ENCODE results near the gene PRKCA.

PRKCA gene

DNA sequence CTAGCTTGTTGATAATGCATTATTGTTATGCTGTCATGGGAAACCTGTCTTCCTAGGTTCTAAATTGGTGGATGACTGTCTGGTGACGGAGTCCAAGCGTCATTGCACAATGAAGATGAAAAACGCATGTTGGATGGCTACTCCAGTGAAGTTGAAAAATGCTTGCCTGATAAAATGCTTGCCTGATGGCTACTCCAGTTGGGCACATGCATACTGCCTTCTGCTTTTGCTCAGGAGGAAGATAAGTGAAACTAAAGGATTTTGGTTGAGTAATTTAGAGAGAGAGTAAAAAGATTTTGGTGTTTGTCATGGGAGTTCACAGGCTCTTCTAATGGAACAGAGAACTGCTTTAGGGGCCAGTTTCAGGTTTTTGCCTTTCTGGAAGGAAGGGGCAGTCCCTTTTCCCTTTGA lies 118.6 kb downstream of the PRKCA start:
- FAIRE-seq: no peak

DNA sequence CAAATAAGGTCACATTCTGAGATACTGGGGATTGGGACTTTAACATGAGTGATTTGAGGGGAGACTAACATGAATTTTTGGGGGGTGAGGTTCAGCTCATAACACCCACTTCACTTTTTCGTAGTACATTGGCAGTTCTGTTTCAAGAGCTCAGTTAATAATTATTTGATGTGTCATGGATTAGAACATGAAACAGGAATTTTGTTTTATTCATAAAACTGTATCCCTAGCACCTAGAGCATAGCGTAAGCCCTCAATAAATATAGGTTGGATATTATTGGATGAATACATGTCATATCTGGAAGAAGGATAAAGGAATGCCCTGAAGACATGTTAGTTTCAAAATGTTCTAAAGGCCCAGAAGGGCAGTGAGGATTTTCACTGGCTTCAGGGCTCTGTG lies 119.8 kb downstream of the PRKCA start:
- FAIRE-seq: no peak

DNA sequence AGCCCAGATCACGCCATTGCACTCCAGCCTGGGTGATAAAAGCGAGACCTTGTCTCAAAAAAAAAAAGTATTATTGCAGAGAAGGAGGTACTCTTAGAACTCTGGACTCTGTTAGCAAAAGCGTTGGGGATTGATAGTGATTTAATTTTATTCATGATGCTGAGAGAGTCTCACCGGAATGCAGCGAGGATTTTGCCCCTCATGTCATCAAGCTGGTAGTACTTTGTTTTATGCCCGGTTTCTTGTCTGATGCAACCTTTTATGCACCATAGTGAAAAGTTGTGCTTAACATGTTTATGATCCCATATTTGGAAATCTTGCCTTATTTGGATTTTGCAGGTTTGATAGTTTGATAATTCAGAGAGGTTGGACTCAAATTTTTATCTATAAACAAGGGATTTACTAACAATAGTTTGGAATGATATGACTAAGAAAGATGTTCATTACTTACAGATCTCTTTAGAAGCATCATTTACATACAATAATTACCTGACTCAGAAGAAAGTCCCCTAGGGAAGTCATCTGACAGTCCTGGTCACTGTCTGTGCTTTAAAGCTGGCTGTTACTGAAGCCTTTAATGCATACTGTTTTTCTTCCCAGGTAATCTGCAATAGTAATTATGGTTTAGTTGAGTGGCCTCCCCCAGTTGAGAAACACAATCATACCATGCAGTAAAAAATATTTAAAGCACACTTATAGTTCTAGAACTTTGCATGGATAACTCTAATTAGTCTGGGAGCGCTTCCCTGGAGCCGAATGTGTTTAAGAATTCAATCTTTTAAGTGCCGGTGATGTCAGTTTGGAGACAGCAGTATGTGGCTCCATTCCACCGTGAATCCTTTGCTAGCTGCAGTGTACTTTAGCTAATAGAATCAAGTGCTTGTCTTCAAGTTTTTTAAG lies 120.9 kb downstream of the PRKCA start:
- no peak for FAIRE-seq

DNA sequence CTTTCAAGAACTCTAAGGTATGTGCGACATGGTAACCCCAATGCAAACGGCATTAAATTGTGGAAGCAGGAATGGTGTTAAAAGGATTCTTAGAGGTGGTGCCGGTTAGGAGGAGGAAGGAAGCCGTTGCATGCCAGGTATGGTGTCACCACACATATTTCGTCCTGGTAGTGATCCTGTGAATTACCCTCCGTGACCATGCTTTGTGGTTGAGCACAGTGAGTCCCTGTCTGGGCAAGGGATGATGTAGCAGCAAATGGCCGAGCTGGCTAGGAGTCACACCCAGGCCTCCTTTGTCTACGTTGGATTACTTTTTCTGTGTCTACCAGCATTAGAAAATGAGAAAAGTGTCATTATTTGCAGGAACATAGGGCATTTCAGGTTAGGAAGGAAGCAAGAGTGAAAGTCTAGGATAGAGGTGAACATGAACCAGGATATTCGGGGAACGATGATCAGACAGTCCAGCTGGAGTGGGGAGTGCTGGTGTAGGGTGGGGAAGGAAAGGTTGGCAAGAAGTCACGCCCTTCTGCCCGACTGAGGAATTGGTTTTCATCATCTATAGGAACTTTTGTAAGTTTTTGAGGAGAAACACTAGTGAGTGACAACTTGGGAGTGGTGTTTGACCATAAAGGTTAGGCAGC lies 123.5 kb downstream of the PRKCA start:
- FAIRE-seq: no peak

DNA sequence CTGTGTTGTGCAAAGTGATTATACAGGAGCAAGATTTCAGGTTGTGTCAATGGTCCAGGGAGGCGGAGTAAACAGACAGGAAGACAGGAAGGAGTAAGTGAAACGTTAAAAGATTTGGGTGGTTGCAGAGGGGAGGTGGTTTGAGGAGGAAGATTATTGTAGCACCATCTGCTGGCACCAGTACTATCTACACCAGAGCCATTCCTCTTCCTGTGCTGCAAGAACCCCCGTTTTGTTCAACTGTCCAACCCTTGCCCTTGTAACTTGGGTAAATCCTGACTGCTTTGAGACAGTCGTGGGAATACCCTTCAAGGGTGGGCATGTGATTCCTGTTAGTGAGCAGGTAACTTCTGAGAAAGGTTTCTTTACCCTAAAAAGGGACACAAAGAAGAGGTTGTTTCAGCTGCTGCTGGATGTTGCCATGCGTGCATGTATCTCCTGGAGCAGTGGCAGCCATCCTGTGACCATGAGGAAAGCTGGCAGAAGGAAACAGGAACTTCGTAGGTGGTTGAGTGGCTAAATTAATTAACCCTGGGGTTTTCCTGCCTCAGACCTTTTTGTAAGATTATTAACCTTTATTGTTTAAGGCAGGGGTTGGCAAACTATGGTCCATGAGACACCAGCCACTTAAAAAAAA lies 124.1 kb downstream of the PRKCA start:
- FAIRE-seq: no peak

DNA sequence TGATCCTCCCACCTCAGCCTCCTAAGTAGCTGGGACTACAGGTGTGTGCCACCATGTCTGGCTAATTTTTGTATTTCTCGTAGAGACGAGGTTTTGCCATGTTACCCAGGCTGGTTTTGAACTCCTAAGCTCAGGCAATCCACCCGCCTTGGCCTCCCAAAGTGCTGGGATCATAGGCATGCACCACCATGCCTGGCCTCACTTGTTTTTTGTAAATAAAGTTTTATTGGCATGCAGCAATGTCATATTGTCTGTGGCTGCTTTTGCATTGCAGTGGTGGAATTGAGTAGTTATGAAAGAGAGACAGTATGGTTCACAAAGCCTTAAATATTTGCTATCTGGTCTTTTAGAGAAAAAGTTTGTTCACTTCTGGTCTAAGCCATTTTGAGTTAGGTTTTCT lies 124.7 kb downstream of the PRKCA start:
- no peak for FAIRE-seq

DNA sequence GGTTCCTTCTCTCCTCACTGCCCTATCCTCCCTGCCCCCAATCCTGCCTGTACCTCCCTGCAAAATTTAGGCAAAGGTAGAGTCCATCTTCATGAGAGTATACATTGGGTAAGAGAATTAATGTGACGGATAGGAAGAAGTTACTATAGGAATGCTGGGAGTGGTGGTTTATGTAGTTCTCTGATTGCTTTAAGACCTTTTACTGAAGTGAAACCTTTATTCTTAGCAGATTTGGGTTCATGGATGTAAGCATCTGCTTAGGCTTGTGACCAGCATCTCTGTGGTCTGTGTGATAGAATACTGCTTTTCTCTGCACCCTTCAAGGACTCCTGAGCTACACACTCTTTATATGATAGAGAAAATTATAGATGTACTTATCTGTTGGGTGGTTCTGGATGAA lies 127.3 kb downstream of the PRKCA start:
- no peak for FAIRE-seq

DNA sequence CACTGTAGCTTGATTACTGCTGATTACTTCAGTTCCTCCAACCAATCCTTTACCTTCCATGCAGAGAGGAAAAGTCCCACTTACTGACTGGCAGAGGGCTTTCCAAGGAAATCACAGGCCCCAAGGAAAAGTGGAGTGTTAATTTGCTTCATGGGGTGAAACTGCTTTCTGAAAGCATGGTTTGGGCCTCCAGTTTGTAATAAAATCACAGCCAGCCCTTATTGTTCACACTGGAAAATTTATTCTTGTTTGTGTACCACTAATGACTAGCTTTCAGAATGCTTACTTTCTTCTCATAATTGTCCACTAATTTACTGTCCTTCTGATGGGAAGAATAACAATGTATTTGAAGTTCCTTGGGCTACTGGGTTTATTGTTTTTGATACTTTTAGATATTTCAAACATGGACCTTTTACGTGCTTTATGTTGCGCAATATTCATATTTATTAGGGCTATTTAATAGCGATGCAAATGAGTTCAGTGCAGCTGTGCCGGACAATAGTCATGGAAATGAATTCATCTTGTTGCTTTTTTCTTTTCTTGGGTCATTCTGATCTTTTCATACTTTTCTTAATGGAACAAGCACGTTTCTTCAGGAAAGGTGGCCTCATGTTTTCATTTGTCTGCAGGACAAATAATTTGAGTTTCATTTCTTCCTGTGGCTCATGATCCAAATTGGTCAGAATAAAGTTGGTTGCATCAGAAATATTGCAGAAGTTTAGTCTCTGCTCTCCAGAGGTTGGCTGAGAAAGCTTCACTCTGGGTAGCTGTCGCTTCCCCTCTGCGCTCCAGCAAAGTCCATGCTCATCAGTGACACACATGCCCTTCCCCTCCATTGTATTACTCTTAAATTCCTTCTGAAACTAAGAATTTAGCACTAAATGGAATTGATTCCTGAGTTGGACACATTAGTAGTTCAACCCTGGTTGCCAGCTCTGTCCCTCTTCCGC lies 128.7 kb downstream of the PRKCA start:
- no peak for FAIRE-seq

DNA sequence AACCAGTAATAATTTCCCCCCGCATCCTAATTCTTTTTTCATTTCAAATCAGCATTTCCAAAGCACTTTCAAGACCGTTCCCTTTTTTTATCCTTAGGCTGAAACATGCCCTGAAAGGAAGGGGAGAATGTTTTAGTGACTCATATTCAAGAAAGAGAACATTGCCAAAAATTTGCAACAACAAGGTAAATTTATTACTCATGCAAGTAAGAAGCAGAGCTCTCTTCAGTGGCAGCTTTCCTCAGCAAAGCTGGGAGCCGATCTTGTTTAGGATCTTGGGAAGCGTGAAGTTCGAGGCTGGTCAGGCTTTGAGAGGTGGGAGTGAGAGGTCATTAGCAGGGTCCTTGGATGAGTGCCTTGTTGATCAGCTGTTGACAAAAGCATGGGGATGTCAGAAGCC lies 129.5 kb downstream of the PRKCA start:
- no peak for FAIRE-seq

DNA sequence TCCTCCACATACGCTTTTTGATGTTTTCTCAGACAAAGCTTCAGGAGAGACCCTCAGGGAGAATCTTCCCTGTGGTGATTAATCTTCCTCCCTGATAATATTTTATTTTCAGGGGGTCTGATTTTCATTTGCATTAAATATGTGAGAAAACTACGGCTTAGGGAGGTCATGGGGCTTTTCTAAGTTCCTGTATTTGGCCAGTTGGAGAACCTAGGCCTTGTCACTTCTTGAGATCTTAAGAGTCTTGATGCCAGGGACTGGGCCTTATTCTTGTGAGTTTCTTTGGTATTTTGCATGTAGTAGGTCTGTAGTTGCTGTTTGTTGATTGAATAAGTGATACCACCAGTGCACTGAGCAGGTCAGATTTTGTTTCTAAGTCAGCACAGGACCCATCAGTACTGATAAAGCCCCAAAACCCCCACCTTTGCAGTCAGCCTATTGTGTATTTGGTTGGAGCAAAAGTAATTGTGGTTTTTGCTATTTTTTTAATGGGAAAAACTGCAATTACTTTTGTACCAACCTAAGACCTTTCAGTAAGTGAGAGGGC lies 130.1 kb downstream of the PRKCA start:
- no peak for FAIRE-seq

DNA sequence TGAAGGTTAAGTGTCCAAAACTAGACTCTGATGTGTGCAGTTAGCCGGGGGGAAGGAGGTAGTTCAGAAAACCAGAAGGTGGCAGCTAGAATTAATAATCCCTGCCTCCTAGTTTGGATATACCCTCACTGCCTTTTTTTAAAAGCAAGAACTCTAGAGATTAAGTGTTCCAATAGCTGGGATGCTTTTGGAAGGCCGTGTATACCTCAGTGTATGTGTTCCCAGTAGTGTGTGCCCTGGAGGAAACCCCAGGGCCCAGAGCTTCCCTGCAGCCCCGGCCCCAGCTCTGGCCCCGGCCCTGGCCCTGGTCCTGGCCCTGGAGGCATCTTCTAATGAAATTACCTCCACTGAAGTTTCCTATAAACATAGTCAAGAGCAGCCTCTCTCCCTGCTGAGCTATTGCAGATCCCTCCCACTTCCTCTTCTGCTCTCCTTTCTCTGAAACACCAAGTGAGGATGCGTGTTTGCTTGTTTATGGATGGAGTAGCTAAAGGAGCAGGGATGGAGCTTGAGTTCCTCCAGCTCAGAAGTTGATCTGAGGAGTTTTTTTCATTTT lies 130.7 kb downstream of the PRKCA start:
- FAIRE-seq: no peak

DNA sequence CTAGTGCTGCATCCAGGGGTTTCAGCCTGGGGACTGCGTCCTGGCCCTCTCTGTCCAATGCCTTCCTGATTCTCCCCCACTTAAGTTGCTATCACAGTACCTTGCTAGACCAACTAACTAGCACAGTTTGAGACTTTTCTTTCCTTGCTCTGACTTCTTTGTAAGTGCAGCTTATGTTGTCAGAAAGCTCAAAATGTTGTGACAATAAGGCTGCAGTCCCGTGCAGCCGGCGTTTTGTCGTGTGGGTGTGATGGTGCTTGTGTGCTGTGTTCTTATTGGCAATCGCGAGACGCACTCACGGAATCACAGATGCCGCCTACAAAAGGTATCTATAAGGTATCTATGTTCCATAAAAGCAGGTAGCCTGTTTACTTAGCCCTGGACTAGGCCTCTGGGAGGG lies 132.8 kb downstream of the PRKCA start:
- FAIRE-seq: no peak

DNA sequence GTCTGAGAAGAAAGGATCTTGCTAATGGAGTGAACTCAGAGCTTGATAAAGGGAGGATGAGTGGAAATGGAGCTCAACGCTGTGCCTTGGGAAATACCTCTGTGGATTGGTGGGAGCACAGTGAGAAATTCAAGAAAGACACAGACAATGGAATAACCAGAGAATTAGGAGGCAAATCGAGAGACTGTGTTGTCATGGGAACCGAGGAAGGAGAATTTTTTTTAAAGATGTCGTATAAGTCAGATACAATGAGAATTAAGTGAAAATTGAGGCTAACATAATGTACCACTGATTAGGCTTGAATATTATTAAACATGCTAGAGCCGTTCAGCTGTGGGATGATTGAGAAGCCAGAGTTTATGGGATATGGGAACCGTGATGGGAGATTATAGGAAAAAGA lies 134.2 kb downstream of the PRKCA start:
- no peak for FAIRE-seq

DNA sequence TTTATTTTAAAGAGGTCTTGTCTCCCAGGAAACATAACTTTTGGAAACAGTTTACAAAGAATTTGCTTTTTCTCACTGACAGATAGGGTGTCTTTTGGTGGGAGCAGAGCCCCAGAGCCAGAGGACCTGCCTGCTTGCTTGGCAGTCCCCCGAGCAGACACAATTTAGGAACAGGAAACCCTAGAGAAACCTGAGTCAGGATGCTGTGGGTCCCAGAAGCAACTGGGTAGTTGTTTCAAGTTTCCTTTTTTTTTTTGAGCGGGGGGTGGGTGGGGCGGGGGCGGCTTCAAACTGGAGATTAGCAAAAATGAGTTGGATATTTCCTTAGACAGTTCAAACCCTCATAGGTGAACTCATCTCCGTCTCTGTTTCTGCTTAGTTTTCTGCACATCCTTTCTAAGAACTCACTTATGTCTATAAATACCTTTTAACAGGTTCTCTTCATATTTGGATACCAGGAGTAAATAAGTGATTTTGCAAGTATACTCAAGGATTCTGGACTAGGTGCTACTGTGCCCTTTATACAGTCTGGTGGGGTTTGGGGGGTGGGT lies 135.1 kb downstream of the PRKCA start:
- no peak for FAIRE-seq

DNA sequence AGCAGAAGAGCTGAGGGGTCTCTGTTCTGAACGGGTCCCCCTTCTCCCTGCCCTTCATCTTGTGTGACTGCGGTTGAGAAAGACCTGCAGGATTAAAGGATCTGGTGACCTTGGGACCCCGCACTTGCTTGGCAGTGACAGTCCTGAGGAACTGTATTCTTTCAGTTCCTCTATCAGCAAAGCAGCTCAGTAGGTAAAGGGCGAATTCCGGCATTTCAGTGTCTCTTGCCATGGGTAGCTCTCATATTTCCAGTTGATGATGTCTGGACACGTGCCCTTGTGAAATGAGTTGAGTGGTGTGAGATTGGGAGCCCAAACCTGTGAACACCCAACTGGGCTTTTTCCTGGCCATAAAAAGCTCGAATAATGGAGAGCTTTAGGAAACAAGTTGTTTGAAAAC lies 135.7 kb downstream of the PRKCA start:
- no peak for FAIRE-seq

DNA sequence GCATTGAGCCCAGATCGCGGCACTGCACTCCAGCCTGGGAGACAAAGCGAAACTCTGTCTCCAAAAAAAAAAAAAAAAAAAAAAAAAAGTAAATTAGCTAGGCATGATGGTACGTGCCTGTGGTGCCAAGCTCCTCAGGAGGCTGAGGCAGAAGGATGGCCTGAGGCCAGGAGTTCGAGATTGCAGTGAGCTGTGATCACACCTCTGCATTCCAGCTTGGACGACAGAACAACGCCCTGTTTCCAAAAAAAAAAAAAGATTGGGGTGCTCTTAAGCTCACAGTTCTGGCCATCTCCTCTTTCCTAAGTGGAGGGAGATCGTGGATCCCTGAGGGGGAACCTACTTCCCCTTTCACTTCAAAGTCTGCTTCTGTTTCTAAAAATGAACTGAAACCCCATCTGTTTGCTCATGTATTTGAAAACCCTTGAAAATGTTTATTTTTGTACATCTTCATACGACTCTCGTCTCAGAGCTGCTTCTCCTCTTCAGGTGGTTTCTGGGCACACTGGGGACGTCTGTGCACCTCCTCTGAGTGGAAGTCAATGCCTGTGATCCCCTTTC lies 138.8 kb downstream of the PRKCA start:
- no peak for FAIRE-seq

DNA sequence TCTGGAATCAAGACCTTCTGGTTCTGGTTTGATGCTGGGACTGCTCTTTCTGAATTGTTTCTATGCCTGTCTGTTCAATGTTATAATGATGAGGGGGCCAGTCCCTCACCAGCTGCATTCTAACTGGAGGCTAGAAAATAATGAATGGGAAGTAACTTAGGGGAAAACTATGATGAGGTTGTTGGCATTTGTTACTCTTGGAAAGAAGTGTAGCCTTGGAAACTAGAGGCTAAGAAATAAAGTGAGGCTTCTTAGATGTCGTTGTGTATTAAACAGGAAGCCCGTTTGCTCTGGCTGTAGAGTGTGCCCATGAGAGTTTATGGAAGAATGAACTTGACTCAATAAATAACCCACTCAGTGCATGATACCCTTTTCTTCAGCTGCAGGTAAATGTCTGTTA lies 140.8 kb downstream of the PRKCA start:
- no peak for FAIRE-seq

DNA sequence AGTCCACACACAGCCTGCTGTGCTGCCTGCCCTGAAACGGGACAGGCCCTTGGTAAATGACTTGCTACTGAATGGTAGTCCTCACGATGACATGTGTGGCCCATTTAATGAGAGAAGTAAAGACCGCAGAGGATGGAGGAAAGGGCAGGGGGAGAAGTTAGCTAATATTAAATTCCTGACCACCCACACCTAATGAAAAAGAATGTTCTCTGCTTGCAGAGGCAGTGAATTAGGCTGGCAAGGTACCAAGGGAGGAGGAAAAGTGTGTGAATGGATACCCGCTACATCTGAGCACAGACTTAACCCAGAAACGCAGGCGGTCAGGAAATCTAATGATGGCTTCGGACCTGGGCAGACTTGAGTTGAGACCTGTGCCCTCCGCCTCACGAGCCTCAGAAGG lies 141.2 kb downstream of the PRKCA start:
- FAIRE-seq: no peak

DNA sequence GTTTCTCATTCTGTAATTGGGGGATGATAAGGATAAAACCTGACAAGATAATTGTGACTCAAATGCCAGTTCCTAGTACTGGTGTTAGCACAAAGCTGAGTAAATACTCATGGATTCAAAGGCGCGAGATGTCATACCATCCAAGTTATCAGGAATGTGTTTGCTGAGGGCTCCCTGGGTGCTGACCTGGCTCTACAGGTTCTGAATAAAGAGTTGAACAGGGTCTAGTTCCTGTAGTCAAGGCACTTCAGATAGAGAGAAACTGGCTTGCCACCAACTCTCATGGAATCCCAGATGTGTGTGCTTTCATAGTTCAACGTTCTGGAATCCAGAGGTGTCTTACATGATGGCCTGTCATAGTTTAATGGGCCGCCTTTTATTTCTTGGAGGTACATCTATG lies 141.6 kb downstream of the PRKCA start:
- no peak for FAIRE-seq

DNA sequence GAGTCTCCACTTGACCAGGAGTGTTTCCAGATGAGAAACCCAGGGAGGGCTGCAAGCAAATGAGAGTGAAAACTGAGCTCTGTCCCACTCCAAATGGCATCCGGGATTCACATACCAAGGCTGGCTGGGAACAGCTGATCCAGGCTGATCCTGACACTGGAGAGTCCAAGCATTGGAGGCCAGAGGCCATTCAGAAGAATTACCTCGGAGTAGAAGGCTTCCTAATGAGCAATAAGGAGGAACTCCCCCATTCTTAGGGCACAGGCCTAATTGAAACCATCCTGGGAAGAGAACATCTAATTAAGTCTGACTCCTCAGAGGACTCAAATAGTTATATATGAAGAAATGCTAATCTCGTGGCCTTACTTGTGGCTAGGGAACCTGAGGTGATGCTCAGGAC lies 142.8 kb downstream of the PRKCA start:
- FAIRE-seq: no peak

DNA sequence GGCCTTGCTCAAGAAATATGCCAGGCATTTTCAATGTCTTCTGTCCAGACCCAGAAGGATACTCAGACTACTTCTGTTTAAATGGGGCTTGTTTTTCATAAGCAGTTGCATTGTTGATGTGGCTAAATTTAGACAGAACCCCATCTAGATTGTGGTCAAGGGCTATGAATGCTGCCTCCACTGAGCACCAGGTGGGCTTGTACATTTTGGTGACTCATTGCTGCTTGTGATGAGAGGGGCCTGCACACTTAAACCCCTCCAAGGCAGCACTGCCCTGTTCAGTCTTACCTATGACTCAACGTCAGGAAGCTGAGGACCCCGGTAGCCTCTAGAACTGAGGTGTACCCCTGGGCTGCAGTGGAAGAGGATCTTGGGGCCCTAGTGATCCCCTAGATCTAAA lies 144.0 kb downstream of the PRKCA start:
- FAIRE-seq: no peak

DNA sequence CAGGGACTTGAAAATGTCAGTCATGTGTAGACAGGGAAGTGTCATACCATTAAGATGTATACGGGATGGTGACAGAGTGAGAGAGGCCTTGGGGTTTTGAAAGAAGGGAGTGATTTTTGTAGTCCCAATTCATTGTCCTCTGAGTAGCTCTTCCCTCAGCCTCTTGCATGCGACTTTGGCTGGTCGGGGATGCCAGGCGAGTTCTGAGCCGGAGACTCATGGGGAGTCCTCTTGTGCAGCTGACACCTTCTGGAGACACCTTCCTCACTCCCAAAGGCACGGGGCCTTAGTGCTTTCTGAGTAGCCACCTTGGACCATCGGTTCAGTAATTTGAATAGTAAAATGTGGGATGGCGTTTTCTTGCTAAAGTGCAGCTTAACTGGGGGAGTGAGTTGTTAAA lies 144.7 kb downstream of the PRKCA start:
- FAIRE-seq: no peak
